Stimulated activated naive B cell treated with anti-CD40 and anti-IgM and Interleukin-4, amounts not matched to agents 10 μg/mL and 1 μg/mL and 100 μg/mL, for 72 hours (primary cell): ENCODE results near the gene ADAM30.

Experiments used
- ATAC-seq, 2 donors: fragments of 150-1000 bp; cut with Tn5 transposase; replicated peaks; 2 replicates each; pipeline ENCODE4 v1.10.0; 2021; ENCODE audit warnings: moderate library complexity in 1 of 2
- DNase-seq: peaks from one replicate; pipeline ENCODE4 v3.0.0; 2021
- H3K27ac Mint-ChIP-seq: one replicate; pipeline ENCODE4 v1.8.0; 2022; ENCODE audit warnings: mild to moderate bottlenecking, mixed read lengths
- H3K27me3 Mint-ChIP-seq, 2 donors: one replicate each; pipeline ENCODE4 v1.8.0; 2022; ENCODE audit warnings: mixed read lengths in 2 of 2
- H3K36me3 Mint-ChIP-seq, 2 donors: one replicate each; pipeline ENCODE4 v1.8.0; 2022; ENCODE audit warnings: mixed read lengths in 2 of 2, mild to moderate bottlenecking in 1 of 2
- H3K4me1 Mint-ChIP-seq, 2 donors: one replicate each; pipeline ENCODE4 v1.8.0; 2022; ENCODE audit warnings: mixed read lengths in 2 of 2, mild to moderate bottlenecking in 1 of 2
- H3K4me3 Mint-ChIP-seq, 2 donors: one replicate each; pipeline ENCODE4 v1.8.0; 2022; ENCODE audit warnings: mild to moderate bottlenecking in 2 of 2, mixed read lengths in 2 of 2, moderate library complexity in 1 of 2
- H3K9me3 Mint-ChIP-seq, 2 donors: one replicate each; pipeline ENCODE4 v1.8.0; 2022; ENCODE audit warnings: mixed read lengths in 2 of 2, mild to moderate bottlenecking in 1 of 2

ADAM30 gene

DNA sequence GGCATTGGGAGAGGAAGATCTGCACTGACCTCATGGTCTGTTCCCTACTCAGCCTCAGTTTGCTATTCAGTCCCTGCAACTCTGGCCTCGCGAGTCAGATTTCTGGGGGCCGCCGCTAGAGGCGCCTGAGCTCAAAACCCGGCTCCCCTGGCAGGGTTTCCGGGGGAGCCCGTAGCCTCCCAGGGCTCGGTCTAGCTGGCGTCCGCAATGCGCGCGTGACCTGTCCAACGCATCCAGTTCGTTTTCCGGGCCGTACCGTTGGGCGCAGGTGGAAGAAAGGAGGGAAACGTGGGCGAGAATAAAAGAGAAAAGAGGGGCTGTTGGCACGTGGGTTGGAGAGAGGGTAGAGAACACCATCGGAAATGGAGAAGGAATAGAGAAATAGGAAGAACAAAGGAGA lies at the start of gene ADAM30:
ADAM30 (minus strand) TSS at position 213 of the 400 bp plus-strand sequence; CDS start at position 34, 179 bp downstream.
- ATAC-seq (no peak), DNase-seq (no peak)
- no peaks in the 10 kb centered on the region for H3K36me3 Mint-ChIP-seq
- H3K4me3 Mint-ChIP-seq: no peak within 1 kb of the TSS
- H3K27me3 Mint-ChIP-seq: peaks cover 1 to 15% of the 10 kb centered on the region in 2 donors
- no peaks in the 10 kb centered on the region for H3K4me1 Mint-ChIP-seq
- H3K27ac Mint-ChIP-seq: no peak within 1 kb of the TSS
- no peaks in the 10 kb centered on the region for H3K9me3 Mint-ChIP-seq

DNA sequence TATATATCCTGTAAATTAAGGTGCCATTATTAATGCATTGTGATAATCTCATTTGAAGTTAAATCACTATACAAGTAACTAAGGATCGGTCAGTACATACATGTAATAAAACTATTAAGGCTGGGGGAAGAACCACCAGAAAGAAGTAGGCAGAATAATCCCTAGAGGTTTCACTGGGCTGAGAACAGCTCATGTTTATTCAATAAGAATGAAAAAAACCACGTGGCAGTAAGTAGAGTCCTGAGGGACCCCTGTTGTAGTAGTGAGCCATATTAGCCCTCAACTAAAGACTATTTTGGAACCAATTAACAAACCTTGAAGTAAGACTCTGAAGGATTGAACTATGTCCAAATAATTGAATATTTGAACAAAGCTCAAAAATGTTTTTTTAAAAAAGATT lies 46.9 kb upstream of the ADAM30 start:
- H3K4me3 Mint-ChIP-seq: no peak overlapping the region
- H3K27me3 Mint-ChIP-seq: no peaks in the 10 kb centered on the region
- peak; percentile 25 to 27 for ATAC-seq
- no peak for DNase-seq
- H3K27ac Mint-ChIP-seq: no peak overlapping the region
- H3K36me3 Mint-ChIP-seq: peaks cover 18 to 46% of the 10 kb centered on the region in 2 donors
- no peaks in the 10 kb centered on the region for H3K9me3 Mint-ChIP-seq
- peaks cover 1 to 8% of the 10 kb centered on the region in 2 donors for H3K4me1 Mint-ChIP-seq

DNA sequence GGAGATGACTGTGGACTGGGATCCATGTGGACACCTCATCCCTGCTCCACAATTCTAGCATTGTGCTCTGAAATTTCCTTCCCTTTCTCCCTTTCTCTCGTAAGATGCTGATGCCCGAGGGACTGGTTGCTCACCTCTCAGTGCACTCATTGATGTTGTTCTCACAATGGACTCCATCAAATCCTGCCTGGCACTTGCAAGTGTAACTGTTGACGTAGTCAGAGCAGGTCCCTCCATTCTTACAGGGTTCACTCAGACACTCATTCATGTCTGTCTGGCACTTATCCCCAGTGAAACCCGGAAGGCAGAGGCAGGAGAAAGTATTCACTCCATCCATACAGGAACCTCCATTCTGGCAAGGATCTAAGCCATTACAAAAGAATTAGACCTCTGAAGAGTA lies 45.1 kb upstream of the ADAM30 start:
- DNase-seq: no peak
- Mint-ChIP-seq H3K4me1 (peaks cover 1 to 8% of the 10 kb centered on the region in 2 donors), H3K27ac (no peak overlapping the region), H3K4me3 (no peak overlapping the region), H3K36me3 (peaks cover 29 to 49% of the 10 kb centered on the region in 2 donors), H3K27me3 (no peaks in the 10 kb centered on the region), H3K9me3 (no peaks in the 10 kb centered on the region)
- ATAC-seq: no peak

DNA sequence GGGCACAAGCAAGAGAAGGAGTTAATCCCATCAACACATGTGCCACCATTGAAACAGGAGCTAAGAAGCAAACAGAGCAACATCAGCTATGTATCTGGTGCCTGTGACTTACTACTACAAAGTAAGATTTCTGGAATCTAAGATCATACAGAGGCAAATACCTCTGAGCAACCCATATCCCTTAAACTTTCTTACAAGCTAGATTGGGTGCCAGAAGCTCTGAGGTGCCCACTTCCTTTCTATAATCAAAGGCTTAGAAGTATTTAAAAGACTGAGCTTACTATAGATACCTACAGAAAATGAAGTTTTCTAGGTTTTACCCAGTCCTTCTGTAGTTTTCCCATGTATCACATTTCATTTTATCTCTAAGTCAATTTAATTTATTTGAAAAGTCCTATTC lies 44.4 kb upstream of the ADAM30 start:
- no peak for DNase-seq
- Mint-ChIP-seq H3K4me3 (no peak overlapping the region), H3K27ac (no peak overlapping the region)

DNA sequence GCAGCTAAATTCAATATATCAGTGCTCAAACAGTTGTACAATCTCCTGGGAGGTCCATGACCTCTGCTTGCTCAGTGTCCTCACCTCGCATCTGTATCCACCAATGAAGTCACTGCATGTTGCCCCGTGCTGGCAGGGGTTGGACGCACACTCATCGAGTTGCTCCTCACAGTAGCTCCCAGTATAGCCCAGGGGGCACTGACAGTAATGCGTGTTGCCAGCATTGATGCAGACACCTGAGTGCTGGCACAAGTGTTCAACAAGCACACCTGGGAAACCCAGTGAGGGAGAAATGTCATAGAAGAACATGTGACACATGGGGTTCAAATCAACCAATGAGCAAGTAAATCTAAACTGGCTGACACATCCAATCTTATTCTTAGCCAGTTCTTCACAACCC lies 40.9 kb upstream of the ADAM30 start:
- peaks cover 60 to 77% of the 10 kb centered on the region in 2 donors for H3K36me3 Mint-ChIP-seq
- peaks cover 10 to 12% of the 10 kb centered on the region in 2 donors for H3K9me3 Mint-ChIP-seq
- DNase-seq: no peak
- no peak overlapping the region for H3K4me3 Mint-ChIP-seq
- no peak for ATAC-seq
- no peak overlapping the region for H3K27ac Mint-ChIP-seq
- no peaks in the 10 kb centered on the region for H3K27me3 Mint-ChIP-seq
- H3K4me1 Mint-ChIP-seq: no peaks in the 10 kb centered on the region

More for the DNA sequence above, 44.4 kb upstream of the ADAM30 start:
- H3K27me3 Mint-ChIP-seq: no peaks in the 10 kb centered on the region
- no peak for ATAC-seq
- H3K4me1 Mint-ChIP-seq: peaks cover 1 to 8% of the 10 kb centered on the region in 2 donors
- peaks cover 34 to 55% of the 10 kb centered on the region in 2 donors for H3K36me3 Mint-ChIP-seq
- no peaks in the 10 kb centered on the region for H3K9me3 Mint-ChIP-seq

DNA sequence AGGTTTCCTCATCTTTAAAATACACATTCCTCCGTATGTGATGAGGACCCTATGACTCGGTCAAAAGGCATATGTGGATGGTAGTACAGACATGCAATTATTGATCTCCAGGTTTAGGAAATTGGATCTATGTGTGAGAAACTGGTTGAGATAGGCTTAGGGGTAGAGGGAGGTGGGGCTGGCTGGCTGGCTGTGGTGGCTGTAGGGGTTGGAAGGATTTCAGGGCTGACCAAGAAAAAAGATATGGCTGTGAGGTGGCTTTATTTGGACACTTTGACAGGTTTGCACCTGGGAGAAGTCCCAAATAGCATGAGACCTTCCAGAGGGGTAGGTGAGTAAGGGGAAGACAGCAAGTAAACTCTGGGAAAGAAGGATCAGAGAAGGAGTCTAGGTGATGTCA lies 39.6 kb upstream of the ADAM30 start:
- no peak overlapping the region for H3K4me3 Mint-ChIP-seq
- H3K36me3 Mint-ChIP-seq: peaks cover 60 to 69% of the 10 kb centered on the region in 2 donors
- ATAC-seq (no peak), DNase-seq (no peak)
- H3K4me1 Mint-ChIP-seq: no peaks in the 10 kb centered on the region
- no peaks in the 10 kb centered on the region for H3K27me3 Mint-ChIP-seq
- peaks cover 10 to 12% of the 10 kb centered on the region in 2 donors for H3K9me3 Mint-ChIP-seq
- H3K27ac Mint-ChIP-seq: no peak overlapping the region

DNA sequence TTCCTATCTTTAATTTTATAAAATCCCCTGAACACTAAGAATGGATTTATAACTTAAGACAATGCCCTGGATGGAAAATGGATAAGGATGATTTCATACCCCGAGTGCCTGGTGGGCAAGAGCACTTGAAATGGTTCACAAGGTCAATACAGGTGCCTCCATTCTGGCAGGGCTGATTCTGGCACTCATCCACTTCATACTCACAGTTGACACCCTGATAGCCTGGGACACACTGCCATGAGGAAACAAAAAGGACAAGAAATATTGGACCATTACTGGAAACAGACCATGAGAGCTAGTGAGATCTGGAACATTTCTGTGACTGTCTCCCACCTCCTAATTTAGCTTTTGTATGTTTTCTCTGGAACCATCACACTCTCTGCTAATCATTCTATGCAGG lies 39.1 kb upstream of the ADAM30 start:
- Mint-ChIP-seq H3K9me3 (peaks cover 10 to 12% of the 10 kb centered on the region in 2 donors), H3K27me3 (no peaks in the 10 kb centered on the region), H3K4me1 (no peaks in the 10 kb centered on the region), H3K36me3 (peaks cover 58 to 66% of the 10 kb centered on the region in 2 donors), H3K4me3 (no peak overlapping the region), H3K27ac (no peak overlapping the region)
- no peak for DNase-seq
- no peak for ATAC-seq

DNA sequence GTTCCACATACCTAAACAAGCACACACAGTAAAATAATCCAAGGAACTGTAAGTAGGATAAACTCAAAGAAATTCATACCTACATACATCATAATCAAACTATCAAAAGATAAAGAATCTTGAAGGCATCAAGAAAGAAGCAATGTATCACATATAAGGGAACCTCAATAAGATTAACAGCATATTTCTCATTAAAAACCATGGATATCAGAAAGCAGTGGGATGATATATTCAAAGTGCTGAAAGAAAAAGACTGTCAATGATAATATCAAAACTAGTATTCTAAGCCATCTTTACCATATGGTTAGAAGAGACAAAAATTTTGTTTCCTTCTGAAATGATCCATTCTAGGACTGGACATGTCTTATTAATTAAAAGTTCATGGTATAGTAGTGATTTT lies 37.1 kb upstream of the ADAM30 start:
- peaks cover 55 to 56% of the 10 kb centered on the region in 2 donors for H3K36me3 Mint-ChIP-seq
- no peaks in the 10 kb centered on the region for H3K27me3 Mint-ChIP-seq
- no peak for DNase-seq
- no peaks in the 10 kb centered on the region for H3K4me1 Mint-ChIP-seq
- H3K4me3 Mint-ChIP-seq: no peak overlapping the region
- no peak for ATAC-seq
- H3K27ac Mint-ChIP-seq: no peak overlapping the region
- H3K9me3 Mint-ChIP-seq: peaks cover 10 to 12% of the 10 kb centered on the region in 2 donors

DNA sequence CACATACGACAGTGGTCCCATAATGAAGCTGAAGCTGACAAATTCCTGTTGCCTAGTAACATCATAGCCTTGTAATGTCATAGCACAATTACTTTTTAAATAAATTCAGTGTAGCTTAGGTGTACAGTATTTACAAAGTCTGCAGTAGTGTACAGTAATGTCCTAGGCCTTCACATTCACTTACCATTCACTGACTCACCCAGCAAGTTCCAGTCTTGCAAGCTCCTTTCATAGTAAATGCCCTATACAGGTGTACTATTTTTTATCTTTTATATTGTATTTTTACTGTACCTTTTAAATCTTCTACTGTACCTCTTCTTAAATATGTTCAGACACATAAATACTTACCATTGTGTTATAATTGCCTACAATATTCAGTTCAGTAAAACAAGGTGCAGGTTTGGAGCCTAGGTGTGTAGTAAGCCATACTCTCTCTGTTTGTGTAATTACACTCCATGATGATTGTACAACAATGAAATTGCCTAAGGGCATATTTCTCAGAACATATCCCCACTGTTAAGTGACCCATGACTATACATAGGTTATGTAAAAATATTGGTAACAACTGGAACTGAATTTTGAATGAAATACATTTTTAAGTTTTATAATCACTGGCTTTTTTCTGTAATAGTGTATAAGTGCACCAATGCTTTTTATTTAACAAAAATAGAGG lies 33.5 kb upstream of the ADAM30 start:
- Mint-ChIP-seq H3K4me3 (no peak overlapping the region), H3K36me3 (peaks cover 49 to 51% of the 10 kb centered on the region in 2 donors), H3K27ac (no peak overlapping the region), H3K27me3 (no peaks in the 10 kb centered on the region), H3K9me3 (peaks cover 10% of the 10 kb centered on the region in 2 donors), H3K4me1 (peaks cover 0 to 2% of the 10 kb centered on the region in 2 donors)
- ATAC-seq: no peak
- DNase-seq: no peak

DNA sequence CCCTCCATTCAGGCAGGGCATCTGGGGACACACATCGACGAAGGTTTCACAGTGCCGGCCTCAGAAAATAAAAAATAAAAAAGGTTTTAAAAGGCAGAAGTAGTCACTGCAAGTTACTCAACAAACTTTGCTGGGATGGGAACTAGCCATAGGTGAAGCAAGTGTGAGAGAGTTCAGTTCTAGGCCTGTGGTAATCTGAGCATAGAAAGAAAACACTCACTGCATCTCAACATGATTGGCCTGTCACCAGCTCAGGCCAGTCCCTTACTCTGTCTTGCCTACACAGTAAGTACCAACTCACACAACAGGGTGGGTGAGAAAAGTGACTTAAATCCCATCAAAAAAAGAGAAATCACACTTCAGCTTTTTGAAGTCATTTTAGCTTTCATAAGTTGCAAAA lies 30.2 kb upstream of the ADAM30 start:
- Mint-ChIP-seq H3K4me1 (peaks cover 0 to 2% of the 10 kb centered on the region in 2 donors), H3K9me3 (no peaks in the 10 kb centered on the region), H3K27ac (no peak overlapping the region), H3K4me3 (no peak overlapping the region), H3K36me3 (peaks cover 39 to 49% of the 10 kb centered on the region in 2 donors), H3K27me3 (no peaks in the 10 kb centered on the region)
- no peak for ATAC-seq
- DNase-seq: no peak

DNA sequence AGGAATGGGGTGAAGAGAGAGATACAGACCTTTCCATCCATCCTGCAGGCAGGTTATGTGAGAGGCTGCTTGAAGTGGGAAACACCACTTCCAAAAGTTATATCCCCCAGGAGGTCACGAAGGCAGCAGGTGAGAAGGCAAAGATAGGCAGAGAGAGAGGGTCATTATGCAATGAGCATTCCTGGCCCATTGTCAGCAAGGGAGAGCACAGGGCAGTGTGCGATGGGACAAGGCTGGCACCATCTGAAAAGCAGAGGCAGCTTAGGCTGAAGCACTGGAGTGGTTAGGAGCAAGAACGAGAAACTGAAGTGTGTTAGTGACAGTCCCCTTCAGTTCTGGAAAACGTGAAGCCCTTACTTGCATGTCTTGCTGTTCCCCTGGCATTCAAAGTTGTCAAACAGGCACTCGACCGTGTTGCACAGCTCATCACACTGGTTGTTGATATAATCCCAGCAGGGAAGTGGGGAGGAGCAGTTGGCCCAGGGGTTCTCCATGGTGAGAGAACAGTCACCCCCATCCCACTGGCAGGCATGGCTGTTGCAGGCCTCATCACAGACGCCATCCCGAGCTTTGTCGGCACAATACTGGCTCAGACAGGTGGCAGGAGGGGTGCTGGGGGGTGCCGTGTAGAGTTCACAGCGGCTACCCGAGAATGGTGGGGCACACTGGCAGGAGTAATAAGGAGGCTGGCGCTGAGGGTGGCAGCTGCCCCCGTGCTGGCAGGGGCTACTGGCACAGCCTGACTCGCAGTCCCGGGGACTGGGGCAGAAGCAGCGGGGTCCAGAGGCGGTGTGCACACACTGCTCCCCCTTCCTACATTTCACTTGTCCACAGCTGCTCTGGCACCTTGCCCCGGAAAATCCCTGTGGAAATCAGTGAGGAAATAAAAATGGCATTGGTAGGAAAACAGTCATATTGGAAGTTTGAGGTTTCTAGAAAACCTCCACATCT lies 28.9 kb upstream of the ADAM30 start:
- Mint-ChIP-seq H3K4me1 (peaks cover 0 to 2% of the 10 kb centered on the region in 2 donors), H3K36me3 (peaks cover 42 to 54% of the 10 kb centered on the region in 2 donors), H3K27ac (peak overlapping the region; percentile 85), H3K9me3 (no peaks in the 10 kb centered on the region), H3K4me3 (no peak overlapping the region), H3K27me3 (no peaks in the 10 kb centered on the region)
- DNase-seq: no peak
- no peak for ATAC-seq

DNA sequence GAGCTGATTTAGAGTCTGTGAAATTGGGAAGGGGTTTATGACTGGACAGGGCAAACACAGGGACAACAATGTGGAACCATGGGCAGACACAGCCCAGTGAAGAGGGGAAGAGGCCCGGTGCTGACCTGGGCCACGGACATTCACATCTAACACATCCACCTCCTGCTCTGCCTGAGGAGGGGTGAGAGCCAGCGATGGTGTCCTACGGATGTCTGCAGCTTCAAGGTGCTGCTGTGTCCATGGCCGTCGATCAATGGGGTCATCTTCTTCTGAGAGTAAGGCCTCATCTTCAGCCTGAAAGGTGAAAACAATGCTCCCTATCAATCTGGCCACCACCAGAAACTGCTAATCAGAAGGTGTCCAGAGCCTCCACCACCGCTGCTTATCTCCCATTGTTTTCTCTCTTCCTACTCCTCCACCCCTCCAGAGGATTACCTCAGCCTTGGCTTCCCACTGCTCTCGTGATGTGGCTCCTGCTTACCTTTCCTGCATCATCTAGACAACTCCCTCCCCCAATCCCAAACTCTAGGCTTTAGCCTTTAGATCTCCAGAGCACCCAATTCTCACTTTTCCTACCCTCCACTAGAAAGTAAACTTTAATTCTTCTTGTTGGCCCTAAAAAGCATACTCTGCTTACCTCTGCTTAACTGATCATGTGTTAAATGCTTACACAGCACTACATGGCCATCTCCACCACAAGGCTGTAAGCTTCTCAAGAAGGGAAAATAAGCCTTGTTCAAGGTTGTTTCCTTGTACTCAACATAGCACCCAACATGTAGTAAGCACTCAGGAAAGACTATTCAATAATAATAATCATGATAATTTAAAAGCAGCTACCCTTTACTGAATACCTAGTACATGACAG lies 24.0 kb upstream of the ADAM30 start:
- H3K27ac Mint-ChIP-seq: no peak overlapping the region

DNA sequence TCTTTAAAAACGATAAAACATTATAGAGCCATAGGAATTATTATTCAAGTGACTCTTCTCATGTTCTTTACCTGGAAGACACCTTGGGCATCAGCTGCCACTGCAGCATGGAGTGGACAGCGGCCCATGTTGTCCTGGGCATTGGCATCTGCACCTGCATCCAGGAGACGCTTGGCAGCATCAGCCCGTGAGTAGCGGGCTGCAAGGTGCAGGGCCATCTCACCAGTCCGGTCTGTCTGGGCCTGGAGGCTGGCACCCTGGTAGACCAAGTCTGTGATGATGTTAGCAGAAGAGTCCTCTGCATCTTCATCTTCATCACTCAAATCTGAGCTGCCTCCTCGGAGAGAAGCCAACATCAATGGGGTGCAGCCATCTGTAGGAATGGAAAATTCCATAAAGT lies 22.9 kb upstream of the ADAM30 start:
- Mint-ChIP-seq H3K36me3 (peaks cover 45 to 55% of the 10 kb centered on the region in 2 donors), H3K27ac (no peak overlapping the region), H3K4me1 (no peaks in the 10 kb centered on the region), H3K9me3 (no peaks in the 10 kb centered on the region), H3K4me3 (no peak overlapping the region), H3K27me3 (no peaks in the 10 kb centered on the region)
- no peak for ATAC-seq
- DNase-seq: no peak

More for the DNA sequence above, 24.0 kb upstream of the ADAM30 start:
- no peaks in the 10 kb centered on the region for H3K9me3 Mint-ChIP-seq
- H3K4me3 Mint-ChIP-seq: no peak overlapping the region
- H3K27me3 Mint-ChIP-seq: no peaks in the 10 kb centered on the region
- DNase-seq (no peak), ATAC-seq (no peak)
- peaks cover 43 to 55% of the 10 kb centered on the region in 2 donors for H3K36me3 Mint-ChIP-seq
- H3K4me1 Mint-ChIP-seq: peaks cover 0 to 2% of the 10 kb centered on the region in 2 donors

DNA sequence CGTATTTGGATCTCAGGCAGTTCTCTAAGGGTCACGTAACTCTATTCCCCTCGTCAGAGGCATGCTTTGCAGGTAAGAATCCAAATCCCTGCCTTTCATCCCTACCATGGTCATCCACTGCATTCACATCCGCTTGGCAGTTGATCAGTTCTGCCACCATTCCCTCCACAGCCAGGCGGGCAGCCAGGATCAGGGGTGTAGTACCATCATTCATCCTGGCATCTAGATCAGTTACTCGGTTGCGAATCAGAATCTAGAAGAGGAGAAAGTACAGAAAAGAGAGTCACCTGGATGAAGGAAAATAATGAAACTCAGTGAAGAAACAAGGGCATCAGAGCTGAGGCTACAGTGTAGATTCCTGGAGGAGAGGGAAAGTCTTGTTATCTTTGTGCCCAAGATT lies 22.0 kb upstream of the ADAM30 start:
- Mint-ChIP-seq H3K27me3 (no peaks in the 10 kb centered on the region), H3K4me1 (no peaks in the 10 kb centered on the region), H3K4me3 (no peak overlapping the region), H3K27ac (no peak overlapping the region), H3K36me3 (peaks cover 41 to 56% of the 10 kb centered on the region in 2 donors), H3K9me3 (no peaks in the 10 kb centered on the region)
- DNase-seq (no peak), ATAC-seq (no peak)
